K562 (cell line): ENCODE measurements around the gene ZBTB48. TPM values are rescaled to one million over a fixed set of nuclear protein-coding genes. Genes with fewer than 3 reads are reported as not detected.

ENCODE experiments used
- EGR1 ChIP-seq: fragments of 450-650 bp; conservative IDR thresholded peaks from 2 replicates; pipeline ENCODE4 v1.6.1; 2017; ENCODE audit warnings: mild to moderate bottlenecking
- EHMT2 ChIP-seq: fragments of 450-650 bp; IDR thresholded peaks from 2 replicates; pipeline ENCODE4 v1.6.1; 2018; ENCODE audit warnings: antibody characterized with exemption
- FIP1L1 ChIP-seq: fragments of 200-400 bp; formaldehyde crosslinking; IDR thresholded peaks from 2 replicates; pipeline ENCODE4 v1.6.1; 2018; ENCODE audit warnings: mild to moderate bottlenecking, low read depth, low read length; ENCODE audit not compliant: poor library complexity, severe bottlenecking
- FOXJ2 ChIP-seq: fragments of 200-800 bp; sonication (Bioruptor generic); IDR thresholded peaks from 2 replicates; pipeline ENCODE4 v1.6.1; 2016; ENCODE audit warnings: missing genetic modification characterization, missing compliant biosample characterization
- NFIC ChIP-seq: fragments of 450-650 bp; IDR thresholded peaks from 2 replicates; pipeline ENCODE4 v1.6.1; 2017; ENCODE audit warnings: mild to moderate bottlenecking, inconsistent platforms
- NUFIP1 ChIP-seq: fragments of 450-650 bp; IDR thresholded peaks from 2 replicates; pipeline ENCODE4 v1.6.1; 2018; ENCODE audit not compliant: partially characterized antibody
- SAFB ChIP-seq: fragments of 200-400 bp; formaldehyde crosslinking; IDR thresholded peaks from 2 replicates; pipeline ENCODE4 v1.6.1; 2017; ENCODE audit warnings: low read depth, low read length, borderline replicate concordance
- ZBTB1 ChIP-seq: sonication (generic); formaldehyde crosslinking; IDR thresholded peaks from 2 replicates; pipeline ENCODE4 v1.8.1; 2023; ENCODE audit warnings: missing genetic modification reagents, low read depth, mild to moderate bottlenecking, borderline replicate concordance
- ZNF143 ChIP-seq: sonication (generic); formaldehyde crosslinking; IDR thresholded peaks from 2 replicates; pipeline ENCODE4 v1.9.0; 2022; ENCODE audit warnings: mild to moderate bottlenecking, missing genetic modification reagents
- polyA plus RNA-seq, 8 experiments: library from polyadenylated mRNA; depleted of rRNA in 4 of 8; stranded (reverse) in 5 of 8; unstranded in 3 of 8; fragments of >200 nt; fragmentation: Nextera tagmentation in 2 of 8; fragmentation: Illumina TruSeq in 1 of 8; extraction: Ambion mirVana in 2 of 8; extraction: Trizol in 1 of 8; gene quantifications; 2 replicates each; pipeline versions ENCODE4 v1.2.1 to v1.2.3, GENCODE V29; 2011 to 2014; ENCODE audit warnings: inconsistent platforms in 1 of 8, missing spikeins in 1 of 8
- total RNA-seq, 7 experiments: library from RNA; depleted of rRNA in 6 of 7; stranded (reverse); fragments of >200 nt in 6 of 7; fragmentation: Illumina TruSeq in 2 of 7; extraction: Trizol in 2 of 7; gene quantifications; 2 replicates each; pipeline versions ENCODE4 v1.2.1 to v1.2.3, GENCODE V29; 2011 to 2021; ENCODE audit warnings: low replicate concordance in 1 of 7
- TF ChIP-seq, protein P1 (sequence below), 2 experiments: fragments of 450-650 bp in 1 of 2; sonication (generic) in 1 of 2; formaldehyde crosslinking in 1 of 2; IDR thresholded peaks; 2 replicates each; pipeline versions ENCODE4 v1.7.1 to v1.9.0; 2016 to 2022; ENCODE audit warnings: inconsistent platforms in 1 of 2, mild to moderate bottlenecking in 1 of 2, missing genetic modification reagents in 1 of 2
- TF ChIP-seq, protein P2 (sequence below): IDR thresholded peaks from 2 replicates; pipeline ENCODE4 v1.6.1; 2011; ENCODE audit not compliant: insufficient read length; ENCODE audit errors: extremely low read depth
- TF ChIP-seq, protein P3 (sequence below), 2 experiments: fragments of 450-650 bp in 1 of 2; IDR thresholded peaks; 2 replicates each; pipeline ENCODE4 v1.6.1; 2011 to 2017; ENCODE audit warnings: low read depth in 2 of 2, antibody characterized with exemption in 1 of 2, borderline replicate concordance in 1 of 2, low read length in 1 of 2, mild to moderate bottlenecking in 1 of 2, mixed read lengths in 1 of 2; ENCODE audit not compliant: control insufficient read depth in 1 of 2

ZBTB48 gene
- total and polyA plus RNA-seq, 9 of the 15 experiments (the other 6 are each of a cell fraction or from before 2014, with no cell fraction given): 1.9 to 66.9 (median 29.5) TPM

GRCh38 chr1:6613361-6614018, 33.7 kb downstream of the ZBTB48 start, which contains the start of gene PHF13 (continued):
- TF ChIP-seq, protein P1, sequence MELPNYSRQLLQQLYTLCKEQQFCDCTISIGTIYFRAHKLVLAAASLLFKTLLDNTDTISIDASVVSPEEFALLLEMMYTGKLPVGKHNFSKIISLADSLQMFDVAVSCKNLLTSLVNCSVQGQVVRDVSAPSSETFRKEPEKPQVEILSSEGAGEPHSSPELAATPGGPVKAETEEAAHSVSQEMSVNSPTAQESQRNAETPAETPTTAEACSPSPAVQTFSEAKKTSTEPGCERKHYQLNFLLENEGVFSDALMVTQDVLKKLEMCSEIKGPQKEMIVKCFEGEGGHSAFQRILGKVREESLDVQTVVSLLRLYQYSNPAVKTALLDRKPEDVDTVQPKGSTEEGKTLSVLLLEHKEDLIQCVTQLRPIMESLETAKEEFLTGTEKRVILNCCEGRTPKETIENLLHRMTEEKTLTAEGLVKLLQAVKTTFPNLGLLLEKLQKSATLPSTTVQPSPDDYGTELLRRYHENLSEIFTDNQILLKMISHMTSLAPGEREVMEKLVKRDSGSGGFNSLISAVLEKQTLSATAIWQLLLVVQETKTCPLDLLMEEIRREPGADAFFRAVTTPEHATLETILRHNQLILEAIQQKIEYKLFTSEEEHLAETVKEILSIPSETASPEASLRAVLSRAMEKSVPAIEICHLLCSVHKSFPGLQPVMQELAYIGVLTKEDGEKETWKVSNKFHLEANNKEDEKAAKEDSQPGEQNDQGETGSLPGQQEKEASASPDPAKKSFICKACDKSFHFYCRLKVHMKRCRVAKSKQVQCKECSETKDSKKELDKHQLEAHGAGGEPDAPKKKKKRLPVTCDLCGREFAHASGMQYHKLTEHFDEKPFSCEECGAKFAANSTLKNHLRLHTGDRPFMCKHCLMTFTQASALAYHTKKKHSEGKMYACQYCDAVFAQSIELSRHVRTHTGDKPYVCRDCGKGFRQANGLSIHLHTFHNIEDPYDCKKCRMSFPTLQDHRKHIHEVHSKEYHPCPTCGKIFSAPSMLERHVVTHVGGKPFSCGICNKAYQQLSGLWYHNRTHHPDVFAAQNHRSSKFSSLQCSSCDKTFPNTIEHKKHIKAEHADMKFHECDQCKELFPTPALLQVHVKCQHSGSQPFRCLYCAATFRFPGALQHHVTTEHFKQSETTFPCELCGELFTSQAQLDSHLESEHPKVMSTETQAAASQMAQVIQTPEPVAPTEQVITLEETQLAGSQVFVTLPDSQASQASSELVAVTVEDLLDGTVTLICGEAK (IDR thresholded peaks at IDR 0.05): 0 out of 2 replicates have a peak, but pooled peaks have one; percentile 28
- TF ChIP-seq, protein P1 (CRISPR knock-in tag; IDR thresholded peaks at IDR 0.05): no peak
- TF ChIP-seq EGR1: peak; percentile 98
- TF ChIP-seq FOXJ2 (tag): peak; percentile 90
- peak; percentile 93 for TF ChIP-seq FIP1L1
- TF ChIP-seq, protein P2, sequence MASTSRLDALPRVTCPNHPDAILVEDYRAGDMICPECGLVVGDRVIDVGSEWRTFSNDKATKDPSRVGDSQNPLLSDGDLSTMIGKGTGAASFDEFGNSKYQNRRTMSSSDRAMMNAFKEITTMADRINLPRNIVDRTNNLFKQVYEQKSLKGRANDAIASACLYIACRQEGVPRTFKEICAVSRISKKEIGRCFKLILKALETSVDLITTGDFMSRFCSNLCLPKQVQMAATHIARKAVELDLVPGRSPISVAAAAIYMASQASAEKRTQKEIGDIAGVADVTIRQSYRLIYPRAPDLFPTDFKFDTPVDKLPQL: no peak
- TF ChIP-seq, protein P3, sequence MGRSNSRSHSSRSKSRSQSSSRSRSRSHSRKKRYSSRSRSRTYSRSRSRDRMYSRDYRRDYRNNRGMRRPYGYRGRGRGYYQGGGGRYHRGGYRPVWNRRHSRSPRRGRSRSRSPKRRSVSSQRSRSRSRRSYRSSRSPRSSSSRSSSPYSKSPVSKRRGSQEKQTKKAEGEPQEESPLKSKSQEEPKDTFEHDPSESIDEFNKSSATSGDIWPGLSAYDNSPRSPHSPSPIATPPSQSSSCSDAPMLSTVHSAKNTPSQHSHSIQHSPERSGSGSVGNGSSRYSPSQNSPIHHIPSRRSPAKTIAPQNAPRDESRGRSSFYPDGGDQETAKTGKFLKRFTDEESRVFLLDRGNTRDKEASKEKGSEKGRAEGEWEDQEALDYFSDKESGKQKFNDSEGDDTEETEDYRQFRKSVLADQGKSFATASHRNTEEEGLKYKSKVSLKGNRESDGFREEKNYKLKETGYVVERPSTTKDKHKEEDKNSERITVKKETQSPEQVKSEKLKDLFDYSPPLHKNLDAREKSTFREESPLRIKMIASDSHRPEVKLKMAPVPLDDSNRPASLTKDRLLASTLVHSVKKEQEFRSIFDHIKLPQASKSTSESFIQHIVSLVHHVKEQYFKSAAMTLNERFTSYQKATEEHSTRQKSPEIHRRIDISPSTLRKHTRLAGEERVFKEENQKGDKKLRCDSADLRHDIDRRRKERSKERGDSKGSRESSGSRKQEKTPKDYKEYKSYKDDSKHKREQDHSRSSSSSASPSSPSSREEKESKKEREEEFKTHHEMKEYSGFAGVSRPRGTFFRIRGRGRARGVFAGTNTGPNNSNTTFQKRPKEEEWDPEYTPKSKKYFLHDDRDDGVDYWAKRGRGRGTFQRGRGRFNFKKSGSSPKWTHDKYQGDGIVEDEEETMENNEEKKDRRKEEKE (IDR thresholded peaks at IDR 0.05; ENCODE audit: borderline replicate concordance in 1 of 2, control insufficient read depth in 1 of 2, low read depth in 2 of 2, low read length in 1 of 2): no peak
- TF ChIP-seq EHMT2: no peak
- peak; percentile 98 for TF ChIP-seq ZNF143 (CRISPR knock-in tag)
- peak; percentile 97 for TF ChIP-seq ZBTB1
- TF ChIP-seq SAFB: 0 out of 2 replicates have a peak, but pooled peaks have one; percentile 26
- no peak for TF ChIP-seq NFIC
- TF ChIP-seq NUFIP1: no peak
